ENCODE data around the gene APCDD1.

APCDD1 gene

GRCh38 chr18:10424585-10425307 is 29.7 kb upstream of the APCDD1 start:
- POLR2A ChIA-PET: interaction anchor here (0.7 kb wide), 1 partner anchor 15 kb away, joined by 4 read pairs; no protein-coding TSS in a partner anchor
- no peak for TF ChIP-seq CTCF (IDR thresholded peaks at IDR 0.05; ENCODE audit: insufficient read depth, low read length, missing control alignments)
- DNase-seq (ENCODE audit: low read depth, low spot score): no peak
- CTCF ChIA-PET: interaction anchor here (1.0 to 1.3 kb wide), 2 partner anchors 17 to 454 kb away, joined by 3 read pairs; no protein-coding TSS in a partner anchor
- H3K4me3 ChIP-seq (ENCODE audit: low read depth, low read length): no peak overlapping the region

GRCh38 chr18:10430677-10431076 is 23.8 kb upstream of the APCDD1 start:
- ChIA-PET POLR2A (no interaction called here), CTCF (no interaction called here)
- TF ChIP-seq CTCF (IDR thresholded peaks at IDR 0.05; ENCODE audit: insufficient read depth, low read length, missing control alignments): no peak

GRCh38 chr18:10431680-10432079 is 22.8 kb upstream of the APCDD1 start:
- TF ChIP-seq CTCF (IDR thresholded peaks at IDR 0.05; ENCODE audit: insufficient read depth, low read length, missing control alignments): no peak
- ChIA-PET POLR2A (no interaction called here), CTCF (no interaction called here)
- no peak for DNase-seq (ENCODE audit: low read depth, low spot score)
- no peak overlapping the region for H3K4me3 ChIP-seq (ENCODE audit: low read depth, low read length)

More at GRCh38 chr18:10430677-10431076, 23.8 kb upstream of the APCDD1 start:
- H3K4me3 ChIP-seq (ENCODE audit: low read depth, low read length): no peak overlapping the region
- no peak for DNase-seq (ENCODE audit: low read depth, low spot score)

GRCh38 chr18:10432781-10433180 is 21.7 kb upstream of the APCDD1 start:
- no peak for DNase-seq (ENCODE audit: low read depth, low spot score)
- CTCF ChIA-PET: no interaction called here
- no peak for TF ChIP-seq CTCF (IDR thresholded peaks at IDR 0.05; ENCODE audit: insufficient read depth, low read length, missing control alignments)
- H3K4me3 ChIP-seq (ENCODE audit: low read depth, low read length): no peak overlapping the region
- POLR2A ChIA-PET: no interaction called here

- TF ChIP-seq CTCF (IDR thresholded peaks at IDR 0.05; ENCODE audit: insufficient read depth, low read length, missing control alignments): no peak
- ChIA-PET CTCF (no interaction called here), POLR2A (no interaction called here)
- DNase-seq (ENCODE audit: low read depth, low spot score): no peak
- no peak overlapping the region for H3K4me3 ChIP-seq (ENCODE audit: low read depth, low read length)
These were observed 18.3 kb upstream of the APCDD1 start for GRCh38 chr18:10436160-10436559.

GRCh38 chr18:10437837-10438236 is 16.6 kb upstream of the APCDD1 start:
- CTCF ChIA-PET: interaction anchor here (3.4 kb wide), 1 partner anchor 466 kb away, joined by 11 read pairs; no protein-coding TSS in a partner anchor
- no peak for TF ChIP-seq CTCF (IDR thresholded peaks at IDR 0.05; ENCODE audit: insufficient read depth, low read length, missing control alignments)
- POLR2A ChIA-PET: interaction anchor here (0.7 kb wide), 1 partner anchor 346 kb away, joined by 3 read pairs; no protein-coding TSS in a partner anchor
- DNase-seq (ENCODE audit: low read depth, low spot score): no peak
- H3K4me3 ChIP-seq (ENCODE audit: low read depth, low read length): no peak overlapping the region

Measured in AG04449 (cell line).